ENCODE results near the gene CYP2C18.

- TF ChIP-seq CTCF (IDR thresholded peaks at IDR 0.05; ENCODE audit: insufficient read depth, low read depth, low read length) (no peak), EZH2 (IDR thresholded peaks at IDR 0.05; ENCODE audit: insufficient read depth, low read length) (no peak)
These were observed 101.7 kb downstream of the CYP2C18 start for GRCh38 chr10:94785211-94785610.
